Activated CD8-positive, alpha-beta T cell treated with anti-CD3 and anti-CD28 coated beads for 36 hours (primary cell): ENCODE results near the gene BTN3A1. TPM values are rescaled to one million over a fixed set of nuclear protein-coding genes. Genes with fewer than 3 reads are reported as not detected.
"Not testable (repeated sequence)": the region's sequence is repeated elsewhere in the genome, so short reads cannot be mapped to it uniquely, and the experiment has no call there.

ENCODE experiments used
- ATAC-seq: fragments of 200-7000 bp; cut with Tn5 transposase; one replicate; pipeline ENCODE4 v1.10.0; 2021; ENCODE audit warnings: mild to moderate bottlenecking, moderate library complexity
- CTCF ChIA-PET: fragments of 350-600 bp; sonication (Branson Sonifier 250); formaldehyde crosslinking; loops from one replicate; lab custom pipeline; 2021; ENCODE audit warnings: antibody characterized with exemption; lab: Charles Lee
- POLR2A ChIA-PET: fragments of 350-600 bp; sonication (Branson Sonifier 250); formaldehyde crosslinking; loops from one replicate; lab custom pipeline; 2021; ENCODE audit warnings: antibody characterized with exemption; lab: Charles Lee
- DNase-seq: peaks from one replicate; pipeline ENCODE4 v3.0.0-alpha.2; 2020
- H3K27ac Mint-ChIP-seq: one replicate; pipeline ENCODE4 v1.8.0; 2021; ENCODE audit warnings: mild to moderate bottlenecking, mixed read lengths
- H3K27me3 Mint-ChIP-seq: one replicate; pipeline ENCODE4 v1.8.0; 2021; ENCODE audit warnings: mixed read lengths
- H3K36me3 Mint-ChIP-seq: one replicate; pipeline ENCODE4 v1.8.0; 2021; ENCODE audit warnings: low read depth, mixed read lengths
- H3K4me1 Mint-ChIP-seq: one replicate; pipeline ENCODE4 v1.8.0; 2021; ENCODE audit warnings: low read depth, mixed read lengths
- H3K4me3 Mint-ChIP-seq: one replicate; pipeline ENCODE4 v1.8.0; 2021; ENCODE audit warnings: mild to moderate bottlenecking, moderate library complexity, mixed read lengths
- H3K9me3 Mint-ChIP-seq: one replicate; pipeline ENCODE4 v1.8.0; 2021; ENCODE audit warnings: mixed read lengths
- CTCF ChIP-seq: fragments of 200-600 bp; IDR thresholded peaks from one replicate; pipeline ENCODE4 v1.8.0; 2022; ENCODE audit warnings: antibody characterized with exemption, mild to moderate bottlenecking
- intact Hi-C: fragments of 100-400 bp; cut with micrococcal nuclease; formaldehyde crosslinking; loops from one replicate; pipeline ENCODE4 v1.10.0; 2022
- total RNA-seq, 2 experiments: library from RNA; stranded (reverse); gene quantifications; one replicate each; pipeline ENCODE4 v1.2.3, GENCODE V29; 2021

Gene BTN3A1
- total RNA-seq, 2 experiments from 2014 or later = 32.7 to 34.0 TPM

DNA sequence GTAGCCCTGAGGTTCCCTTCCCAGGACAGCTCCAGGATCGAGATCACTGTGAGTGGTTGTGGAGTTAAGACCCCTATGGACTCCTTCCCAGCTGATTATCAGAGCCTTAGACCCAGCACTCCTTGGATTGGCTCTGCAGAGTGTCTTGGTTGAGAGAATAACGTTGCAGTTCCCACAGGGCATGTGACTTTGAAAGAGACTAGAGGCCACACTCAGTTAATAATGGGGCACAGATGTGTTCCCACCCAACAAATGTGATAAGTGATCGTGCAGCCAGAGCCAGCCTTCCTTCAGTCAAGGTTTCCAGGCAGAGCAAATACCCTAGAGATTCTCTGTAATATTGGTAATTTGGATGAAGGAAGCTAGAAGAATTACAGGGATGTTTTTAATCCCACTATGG, 24.4 kb upstream of the BTN3A1 start:
- Mint-ChIP-seq H3K4me3 (no peak overlapping the region), H3K36me3 (peaks cover 34% of the 10 kb centered on the region), H3K4me1 (peaks cover 24% of the 10 kb centered on the region), H3K9me3 (no peaks in the 10 kb centered on the region), H3K27me3 (no peaks in the 10 kb centered on the region), H3K27ac (no peak overlapping the region)
- POLR2A ChIA-PET = interaction anchor here (1.1 to 1.5 kb wide), 2 partner anchors 11 to 23 kb away, joined by 3 to 4 read pairs; no protein-coding TSS in a partner anchor
- ATAC-seq (no peak), DNase-seq (no peak)
- intact Hi-C loops = no loop called here
- no peak for TF ChIP-seq CTCF
- CTCF ChIA-PET = interaction anchor here (1.0 kb wide), 1 partner anchor 36 kb away, joined by 3 read pairs; no protein-coding TSS in a partner anchor

DNA sequence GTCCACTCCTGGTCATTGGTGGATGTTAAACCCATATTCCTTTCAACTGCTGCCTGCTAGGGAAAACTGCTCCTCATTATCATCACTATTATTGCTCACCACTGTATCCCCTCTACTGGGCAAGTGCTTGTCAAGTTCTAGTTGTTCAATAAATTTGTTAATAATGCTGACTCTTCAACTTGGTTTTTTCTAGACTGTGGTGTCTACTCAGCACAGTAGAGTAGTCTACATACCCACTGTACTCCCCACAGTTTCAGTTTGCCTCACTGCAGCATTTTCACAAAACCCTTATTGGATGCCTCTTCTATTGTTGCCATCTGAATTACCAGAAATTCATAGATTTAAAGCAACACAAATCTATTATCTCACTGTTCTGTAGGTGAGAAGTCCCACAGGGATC, 23.9 kb upstream of the BTN3A1 start:
- H3K27ac Mint-ChIP-seq, ATAC-seq, H3K9me3 Mint-ChIP-seq, intact Hi-C loops, H3K4me3 Mint-ChIP-seq, H3K27me3 Mint-ChIP-seq, DNase-seq: not testable (repeated sequence)
- Mint-ChIP-seq H3K36me3 (peaks cover 31% of the 10 kb centered on the region), H3K4me1 (peaks cover 23% of the 10 kb centered on the region)
- ChIA-PET POLR2A (interaction anchor here (1.5 kb wide), 1 partner anchor 23 kb away, joined by 3 read pairs; no protein-coding TSS in a partner anchor), CTCF (interaction anchor here (1.0 kb wide), 1 partner anchor 37 kb away, joined by 3 read pairs; no protein-coding TSS in a partner anchor)

GRCh38 chr6:26379292-26379691, 22.8 kb upstream of the BTN3A1 start:
- peaks cover 20% of the 10 kb centered on the region for H3K4me1 Mint-ChIP-seq
- intact Hi-C loops = no loop called here
- ATAC-seq = no peak
- no peak overlapping the region for H3K4me3 Mint-ChIP-seq
- peaks cover 24% of the 10 kb centered on the region for H3K36me3 Mint-ChIP-seq
- TF ChIP-seq CTCF = no peak
- DNase-seq = no peak
- CTCF ChIA-PET = no interaction called here
- no peaks in the 10 kb centered on the region for H3K27me3 Mint-ChIP-seq
- no peaks in the 10 kb centered on the region for H3K9me3 Mint-ChIP-seq
- no peak overlapping the region for H3K27ac Mint-ChIP-seq
- POLR2A ChIA-PET = interaction anchor here (0.8 to 1.3 kb wide), 2 partner anchors 13 to 28 kb away, joined by 3 to 4 read pairs; no protein-coding TSS in a partner anchor

GRCh38 chr6:26379740-26380139, 22.3 kb upstream of the BTN3A1 start:
- Mint-ChIP-seq H3K4me1 (peaks cover 21% of the 10 kb centered on the region), H3K36me3 (peaks cover 20% of the 10 kb centered on the region), H3K27ac (no peak overlapping the region), H3K4me3 (no peak overlapping the region), H3K27me3 (no peaks in the 10 kb centered on the region), H3K9me3 (no peaks in the 10 kb centered on the region)
- ChIA-PET POLR2A (interaction anchor here (1.3 kb wide), 1 partner anchor 28 kb away, joined by 3 read pairs; no protein-coding TSS in a partner anchor), CTCF (no interaction called here)
- ATAC-seq (no peak), DNase-seq (no peak)
- no peak for TF ChIP-seq CTCF
- intact Hi-C loops = no loop called here

DNA sequence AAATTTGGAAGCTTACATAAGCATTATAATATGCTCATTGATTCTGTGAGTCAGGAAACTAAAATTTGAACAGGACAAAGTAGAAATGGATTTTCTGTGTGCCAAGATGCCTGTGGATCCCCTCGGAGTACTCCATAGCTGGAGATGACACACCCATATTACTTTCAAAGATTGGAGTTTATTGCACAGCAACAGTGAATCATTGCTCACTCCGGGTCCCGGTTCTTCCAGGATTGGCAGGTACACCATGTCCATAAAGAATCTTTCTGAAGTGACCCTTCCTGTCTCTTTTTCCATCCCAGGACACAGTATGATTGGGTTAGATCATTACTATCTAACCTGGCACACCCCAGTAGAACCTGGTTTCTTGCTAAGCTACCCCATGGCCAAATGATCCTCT, 21.8 kb upstream of the BTN3A1 start:
- H3K36me3 Mint-ChIP-seq = peaks cover 20% of the 10 kb centered on the region
- H3K27me3 Mint-ChIP-seq = no peaks in the 10 kb centered on the region
- no peak overlapping the region for H3K27ac Mint-ChIP-seq
- DNase-seq = no peak
- intact Hi-C loops = no loop called here
- ChIA-PET CTCF (no interaction called here), POLR2A (interaction anchor here (0.8 to 1.3 kb wide), 2 partner anchors 27 to 47 kb away, joined by 3 to 4 read pairs; no protein-coding TSS in a partner anchor)
- H3K9me3 Mint-ChIP-seq = no peaks in the 10 kb centered on the region
- H3K4me3 Mint-ChIP-seq = no peak overlapping the region
- no peak for TF ChIP-seq CTCF
- no peak for ATAC-seq
- H3K4me1 Mint-ChIP-seq = peaks cover 25% of the 10 kb centered on the region
